Central memory CD4-positive, alpha-beta T cell (primary cell): ENCODE results near the gene MBD2.
"Not testable (repeated sequence)": the region's sequence is repeated elsewhere in the genome, so short reads cannot be mapped to it uniquely, and the experiment has no call there.

ENCODE experiments used
- DNase-seq: peaks from one replicate; pipeline ENCODE4 v3.0.0; 2022

MBD2 gene

GRCh38 chr18:54148151-54148550 lies 76.3 kb downstream of the MBD2 start:
- no peak for DNase-seq

GRCh38 chr18:54147439-54147838 lies 77.0 kb downstream of the MBD2 start:
- no peak for DNase-seq

- DNase-seq: no peak
These were observed 83.3 kb downstream of the MBD2 start for GRCh38 chr18:54141041-54141608.

GRCh38 chr18:54140641-54141040 lies 83.8 kb downstream of the MBD2 start:
- no peak for DNase-seq

- no peak for DNase-seq
These were observed 89.3 kb downstream of the MBD2 start for GRCh38 chr18:54135216-54135615.

- DNase-seq: no peak
These were observed 90.4 kb downstream of the MBD2 start for GRCh38 chr18:54134053-54134452.

- no peak for DNase-seq
These were observed 93.8 kb downstream of the MBD2 start for GRCh38 chr18:54130631-54131030.

- no peak for DNase-seq
These were observed 94.3 kb downstream of the MBD2 start for GRCh38 chr18:54130177-54130576.

- no peak for DNase-seq
These were observed 94.9 kb downstream of the MBD2 start for GRCh38 chr18:54129448-54130067.

GRCh38 chr18:54127759-54128378 lies 96.6 kb downstream of the MBD2 start:
- no peak for DNase-seq

- DNase-seq: no peak
These were observed 99.0 kb downstream of the MBD2 start for GRCh38 chr18:54125429-54125828.

- not testable (repeated sequence) for DNase-seq
These were observed 100.6 kb downstream of the MBD2 start for GRCh38 chr18:54123720-54124440.

- peak; percentile 27 for DNase-seq
These were observed 104.9 kb downstream of the MBD2 start for GRCh38 chr18:54119524-54120019.

GRCh38 chr18:54117853-54118773 lies 106.4 kb downstream of the MBD2 start:
- no peak for DNase-seq

GRCh38 chr18:54116541-54117257 lies 107.8 kb downstream of the MBD2 start:
- no peak for DNase-seq

GRCh38 chr18:54112356-54112755 lies 112.1 kb downstream of the MBD2 start:
- no peak for DNase-seq

- DNase-seq: no peak
These were observed 115.3 kb downstream of the MBD2 start for GRCh38 chr18:54109131-54109683.

- no peak for DNase-seq
These were observed 122.3 kb downstream of the MBD2 start for GRCh38 chr18:54102123-54102522.
